ENCODE data around the gene NRG3. TPM values are rescaled to one million over a fixed set of nuclear protein-coding genes. Genes with fewer than 3 reads are reported as not detected.
A peak's percentile ranks its signal among the peaks of the same experiment; 100 is the strongest.
"Not testable (repeated sequence)": the region's sequence is repeated elsewhere in the genome, so short reads cannot be mapped to it uniquely, and the experiment has no call there.

Gene NRG3
- total and polyA plus RNA-seq, 12 donors, result 0.03 to 0.73 (median 0.13) TPM; not detected in 5

DNA sequence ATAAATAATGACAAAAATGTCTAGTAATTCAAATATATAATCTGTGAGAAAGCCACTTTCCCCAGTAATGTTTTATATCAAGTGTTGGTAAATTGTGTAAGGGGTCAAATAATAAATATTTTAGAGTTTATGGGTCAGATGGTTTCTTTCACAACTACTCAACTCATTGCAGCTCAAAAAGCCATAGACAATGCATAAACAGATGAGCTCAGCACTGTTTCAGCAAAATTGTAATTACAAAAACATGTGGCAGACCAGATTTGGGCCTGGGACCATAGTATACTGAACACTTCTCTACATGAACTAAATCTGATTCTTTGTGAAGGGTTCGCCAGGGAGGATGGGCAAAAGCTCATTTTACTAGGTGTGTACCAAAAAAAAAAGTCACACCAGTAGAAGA lies 460.8 kb downstream of the NRG3 start:
- no peak for ATAC-seq

DNA sequence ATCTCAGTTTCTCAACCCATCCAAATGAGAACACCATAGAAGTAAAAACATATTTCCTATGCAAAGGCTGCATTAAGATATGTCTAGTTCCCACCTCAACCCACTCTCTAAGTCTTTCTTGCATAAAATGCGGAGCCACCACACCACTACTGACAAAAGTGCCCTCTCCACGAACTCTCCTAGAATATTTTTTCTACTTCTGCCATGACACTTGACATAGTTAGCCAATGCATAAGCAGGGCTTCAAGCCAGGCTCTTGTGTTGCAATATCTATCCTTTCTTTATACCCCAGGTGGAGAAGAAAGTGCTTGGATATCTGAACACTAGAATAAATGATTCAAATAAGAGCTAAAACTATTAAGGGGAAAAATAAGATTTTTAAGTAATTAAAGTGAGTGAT lies 465.2 kb downstream of the NRG3 start:
- 75% methylated on average over 2 of the region's 2 CpGs for WGBS, 2 donors
- H3K4me3 ChIP-seq, result no peak overlapping the region
- intact Hi-C loops (cut with DNase I), result no loop called here
- no peaks in the 10 kb centered on the region for H3K9me3 ChIP-seq
- H3K36me3 ChIP-seq, result no peaks in the 10 kb centered on the region
- H3K4me1 ChIP-seq, result no peaks in the 10 kb centered on the region
- TF ChIP-seq, protein P1, sequence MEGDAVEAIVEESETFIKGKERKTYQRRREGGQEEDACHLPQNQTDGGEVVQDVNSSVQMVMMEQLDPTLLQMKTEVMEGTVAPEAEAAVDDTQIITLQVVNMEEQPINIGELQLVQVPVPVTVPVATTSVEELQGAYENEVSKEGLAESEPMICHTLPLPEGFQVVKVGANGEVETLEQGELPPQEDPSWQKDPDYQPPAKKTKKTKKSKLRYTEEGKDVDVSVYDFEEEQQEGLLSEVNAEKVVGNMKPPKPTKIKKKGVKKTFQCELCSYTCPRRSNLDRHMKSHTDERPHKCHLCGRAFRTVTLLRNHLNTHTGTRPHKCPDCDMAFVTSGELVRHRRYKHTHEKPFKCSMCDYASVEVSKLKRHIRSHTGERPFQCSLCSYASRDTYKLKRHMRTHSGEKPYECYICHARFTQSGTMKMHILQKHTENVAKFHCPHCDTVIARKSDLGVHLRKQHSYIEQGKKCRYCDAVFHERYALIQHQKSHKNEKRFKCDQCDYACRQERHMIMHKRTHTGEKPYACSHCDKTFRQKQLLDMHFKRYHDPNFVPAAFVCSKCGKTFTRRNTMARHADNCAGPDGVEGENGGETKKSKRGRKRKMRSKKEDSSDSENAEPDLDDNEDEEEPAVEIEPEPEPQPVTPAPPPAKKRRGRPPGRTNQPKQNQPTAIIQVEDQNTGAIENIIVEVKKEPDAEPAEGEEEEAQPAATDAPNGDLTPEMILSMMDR (IDR thresholded peaks at IDR 0.05), result no peak
- H3K27ac ChIP-seq, result no peak overlapping the region
- no peaks in the 10 kb centered on the region for H3K27me3 ChIP-seq
- no peak for DNase-seq
- ATAC-seq, result no peak

More for the DNA sequence above, 460.8 kb downstream of the NRG3 start:
- intact Hi-C loops (cut with DNase I), result no loop called here
- Histone ChIP-seq H3K36me3 (no peaks in the 10 kb centered on the region), H3K27me3 (no peaks in the 10 kb centered on the region), H3K4me3 (no peak overlapping the region), H3K27ac (no peak overlapping the region), H3K4me1 (no peaks in the 10 kb centered on the region), H3K9me3 (no peaks in the 10 kb centered on the region)
- TF ChIP-seq, protein P1 (IDR thresholded peaks at IDR 0.05), result no peak
- DNase-seq, result no peak
- 75 to 84% methylated on average over 1 of the region's 1 CpG for WGBS, 2 donors

DNA sequence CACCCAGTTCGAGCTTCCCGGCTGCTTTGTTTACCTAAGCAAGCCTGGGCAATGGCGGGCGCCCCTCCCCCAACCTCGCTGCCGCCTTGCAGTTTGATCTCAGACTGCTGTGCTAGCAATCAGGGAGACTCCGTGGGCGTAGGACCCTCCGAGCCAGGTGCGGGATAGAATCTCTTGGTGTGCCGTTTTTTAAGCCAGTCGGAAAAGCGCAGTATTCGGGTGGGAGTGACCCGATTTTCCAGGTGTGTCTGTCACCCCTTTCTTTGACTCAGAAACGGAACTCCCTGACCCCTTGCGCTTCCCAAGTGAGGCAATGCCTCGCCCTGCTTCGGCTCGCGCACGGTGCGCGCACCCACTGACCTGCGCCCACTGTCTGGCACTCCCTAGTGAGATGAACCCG lies 474.6 kb downstream of the NRG3 start:
- intact Hi-C loops (cut with DNase I); ATAC-seq: not testable (repeated sequence)

DNA sequence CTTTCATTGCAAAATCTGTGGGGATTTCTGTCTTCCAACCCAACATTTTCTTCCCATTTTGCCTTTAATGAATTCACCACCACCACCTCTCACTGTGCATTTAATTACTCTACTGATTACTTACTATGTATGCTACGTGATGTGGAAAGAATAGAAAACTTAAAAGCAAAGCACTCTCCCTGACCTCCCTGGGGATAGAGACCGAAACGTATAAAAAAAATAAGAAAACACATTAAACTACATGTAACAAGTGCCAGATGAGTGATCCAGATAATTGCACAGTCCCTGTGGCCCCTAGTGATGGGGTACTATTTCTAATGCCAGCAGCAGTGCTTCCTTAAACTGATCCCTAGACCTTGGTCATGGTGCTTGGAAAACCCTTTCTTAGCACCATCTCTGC lies 478.4 kb downstream of the NRG3 start:
- H3K27me3 ChIP-seq, result no peaks in the 10 kb centered on the region
- H3K9me3 ChIP-seq, result no peaks in the 10 kb centered on the region
- intact Hi-C loops (cut with DNase I), result no loop called here
- ATAC-seq, result no peak
- H3K4me1 ChIP-seq, result peaks cover 0 to 2% (median 0%) of the 10 kb centered on the region in 9 donors
- 84 to 85% methylated on average over 3 of the region's 3 CpGs for whole genome bisulfite sequencing, 2 donors
- no peak for DNase-seq
- TF ChIP-seq, protein P1 (IDR thresholded peaks at IDR 0.05), result no peak
- H3K4me3 ChIP-seq, result no peak overlapping the region
- H3K36me3 ChIP-seq, result no peaks in the 10 kb centered on the region
- H3K27ac ChIP-seq, result no peak overlapping the region

More for the DNA sequence above, 474.6 kb downstream of the NRG3 start:
- H3K36me3 ChIP-seq, H3K4me1 ChIP-seq, H3K27ac ChIP-seq, H3K4me3 ChIP-seq, H3K9me3 ChIP-seq, DNase-seq, H3K27me3 ChIP-seq: not testable (repeated sequence)
- 89 to 91% methylated on average over 11 to 16 of the region's 26 CpGs for WGBS, 2 donors

DNA sequence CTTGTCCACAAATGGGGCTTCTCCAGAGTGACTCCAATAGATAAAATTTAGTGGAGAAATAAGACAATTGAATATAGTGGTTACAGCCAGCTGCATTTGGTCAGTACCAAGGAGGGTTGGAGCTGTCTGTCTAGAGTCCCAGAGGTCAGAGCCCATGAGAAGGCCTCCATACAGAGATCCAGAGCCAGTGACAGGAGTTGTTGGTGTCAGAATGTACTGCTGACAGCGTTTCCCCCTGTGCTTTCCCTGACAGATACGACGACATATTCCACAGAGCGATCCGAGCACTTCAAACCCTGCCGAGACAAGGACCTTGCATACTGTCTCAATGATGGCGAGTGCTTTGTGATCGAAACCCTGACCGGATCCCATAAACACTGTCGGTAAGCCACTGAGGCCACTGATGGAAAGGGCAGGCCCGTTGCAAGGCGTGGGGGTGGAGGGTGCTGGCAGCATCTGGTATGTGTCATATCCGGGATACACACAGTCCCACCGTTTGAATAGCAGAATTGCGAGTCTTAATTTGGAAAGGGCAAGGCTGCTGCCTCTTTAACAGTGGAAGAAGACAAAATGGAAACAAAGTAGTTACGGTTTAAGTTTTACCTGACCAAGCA lies 483.6 kb downstream of the NRG3 start:
- intact Hi-C loops (cut with DNase I), result no loop called here
- no peaks in the 10 kb centered on the region for H3K36me3 ChIP-seq
- 14 to 26% methylated on average over 16 of the region's 16 CpGs for WGBS, 2 donors
- ATAC-seq (peak; percentile 73 to 98 (median 89)), DNase-seq (peak; percentile 30 to 51)
- peak overlapping the region in 7 of 10 donors; percentile 2 to 37 (median 28) for H3K4me3 ChIP-seq
- no peaks in the 10 kb centered on the region for H3K27me3 ChIP-seq
- peak overlapping the region in 5 of 10 donors; percentile 27 to 55 (median 42) for H3K27ac ChIP-seq
- TF ChIP-seq, protein P1 (IDR thresholded peaks at IDR 0.05), result no peak
- peaks cover 0 to 18% (median 4%) of the 10 kb centered on the region in 9 donors for H3K4me1 ChIP-seq
- H3K9me3 ChIP-seq, result no peaks in the 10 kb centered on the region

All from heart right ventricle (tissue), 16 donors.